ENCODE results near the gene KDM4C.

Gene KDM4C

DNA sequence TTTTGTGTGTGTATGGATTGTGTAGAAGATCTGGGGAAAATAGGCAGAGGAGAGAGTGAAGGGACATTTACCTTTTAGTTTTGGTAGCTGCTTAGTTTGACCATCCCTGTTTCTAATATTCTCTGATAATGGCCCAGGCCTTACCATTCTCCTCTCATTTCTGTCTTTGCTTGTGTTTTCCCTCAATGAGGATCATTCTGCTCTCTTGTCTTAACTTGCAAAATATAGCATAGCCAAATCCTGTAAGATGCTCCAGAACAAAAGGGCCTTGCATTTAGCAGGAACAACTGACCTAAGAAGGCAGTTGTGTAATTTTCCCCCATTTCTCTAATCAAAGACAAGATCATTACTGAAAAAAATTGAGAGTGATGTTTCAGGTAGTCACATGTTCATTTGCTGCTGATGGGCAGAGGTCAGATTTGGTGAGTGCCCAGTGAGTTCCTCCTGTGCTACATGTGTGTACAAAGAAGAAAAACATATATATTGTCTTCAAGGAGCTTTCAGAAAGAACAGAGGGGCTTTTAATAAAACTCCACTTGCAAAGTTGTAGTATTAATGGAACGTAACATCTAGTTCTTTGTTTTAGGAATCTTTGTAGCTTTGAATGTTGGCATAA, 139.5 kb downstream of the KDM4C start:
- no peak for DNase-seq (ENCODE audit: low spot score)
- TF ChIP-seq, protein P1, sequence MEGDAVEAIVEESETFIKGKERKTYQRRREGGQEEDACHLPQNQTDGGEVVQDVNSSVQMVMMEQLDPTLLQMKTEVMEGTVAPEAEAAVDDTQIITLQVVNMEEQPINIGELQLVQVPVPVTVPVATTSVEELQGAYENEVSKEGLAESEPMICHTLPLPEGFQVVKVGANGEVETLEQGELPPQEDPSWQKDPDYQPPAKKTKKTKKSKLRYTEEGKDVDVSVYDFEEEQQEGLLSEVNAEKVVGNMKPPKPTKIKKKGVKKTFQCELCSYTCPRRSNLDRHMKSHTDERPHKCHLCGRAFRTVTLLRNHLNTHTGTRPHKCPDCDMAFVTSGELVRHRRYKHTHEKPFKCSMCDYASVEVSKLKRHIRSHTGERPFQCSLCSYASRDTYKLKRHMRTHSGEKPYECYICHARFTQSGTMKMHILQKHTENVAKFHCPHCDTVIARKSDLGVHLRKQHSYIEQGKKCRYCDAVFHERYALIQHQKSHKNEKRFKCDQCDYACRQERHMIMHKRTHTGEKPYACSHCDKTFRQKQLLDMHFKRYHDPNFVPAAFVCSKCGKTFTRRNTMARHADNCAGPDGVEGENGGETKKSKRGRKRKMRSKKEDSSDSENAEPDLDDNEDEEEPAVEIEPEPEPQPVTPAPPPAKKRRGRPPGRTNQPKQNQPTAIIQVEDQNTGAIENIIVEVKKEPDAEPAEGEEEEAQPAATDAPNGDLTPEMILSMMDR (IDR thresholded peaks at IDR 0.05; ENCODE audit: extremely low read depth, missing control alignments): no peak

DNA sequence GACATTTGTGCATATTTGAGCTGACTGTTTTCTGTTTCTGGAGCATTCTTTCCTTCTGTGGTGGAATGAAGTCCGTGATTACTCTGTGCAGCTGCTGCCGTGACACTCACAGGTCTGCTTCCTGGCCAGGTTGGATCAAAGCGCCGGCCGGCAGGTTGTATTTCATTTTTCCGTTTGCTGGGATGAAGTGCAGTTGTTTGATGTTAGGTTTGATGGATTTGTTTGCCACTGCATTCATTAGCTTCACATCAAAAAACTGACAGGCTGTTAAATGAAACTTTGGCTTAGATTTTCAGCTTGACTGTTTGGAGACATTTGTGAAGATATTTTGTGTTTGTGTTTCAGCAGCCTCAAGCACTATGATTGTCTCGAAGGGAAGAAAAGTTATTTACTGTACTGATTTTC, 140.1 kb downstream of the KDM4C start:
- no peak for DNase-seq (ENCODE audit: low spot score)
- TF ChIP-seq, protein P1 (IDR thresholded peaks at IDR 0.05; ENCODE audit: extremely low read depth, missing control alignments): no peak

DNA sequence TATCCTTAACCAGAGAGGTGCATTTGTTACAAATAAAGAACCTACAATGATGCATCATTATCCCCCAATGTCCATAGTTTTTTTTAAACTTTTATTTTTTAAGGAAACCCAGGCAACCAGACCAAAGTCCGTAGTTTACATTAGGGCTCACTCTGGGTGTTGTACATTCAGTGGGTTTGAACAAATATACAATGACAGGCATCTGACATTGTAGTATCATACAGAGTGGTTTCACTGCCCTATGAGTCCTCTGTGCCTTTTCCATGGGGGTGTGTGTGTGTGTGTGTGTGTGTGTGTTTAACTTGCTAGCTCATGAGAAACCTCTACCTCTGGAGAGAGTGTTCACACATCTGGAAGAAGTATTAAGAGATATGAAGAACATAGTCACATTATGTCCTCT, 141.5 kb downstream of the KDM4C start:
- DNase-seq (ENCODE audit: low spot score): no peak
- TF ChIP-seq, protein P1 (IDR thresholded peaks at IDR 0.05; ENCODE audit: extremely low read depth, missing control alignments): no peak

- no peak for DNase-seq (ENCODE audit: low spot score)
- TF ChIP-seq, protein P1 (IDR thresholded peaks at IDR 0.05; ENCODE audit: extremely low read depth, missing control alignments): no peak
Observed at GRCh38 chr9:6900440-6900883, 142.7 kb downstream of the KDM4C start.

DNA sequence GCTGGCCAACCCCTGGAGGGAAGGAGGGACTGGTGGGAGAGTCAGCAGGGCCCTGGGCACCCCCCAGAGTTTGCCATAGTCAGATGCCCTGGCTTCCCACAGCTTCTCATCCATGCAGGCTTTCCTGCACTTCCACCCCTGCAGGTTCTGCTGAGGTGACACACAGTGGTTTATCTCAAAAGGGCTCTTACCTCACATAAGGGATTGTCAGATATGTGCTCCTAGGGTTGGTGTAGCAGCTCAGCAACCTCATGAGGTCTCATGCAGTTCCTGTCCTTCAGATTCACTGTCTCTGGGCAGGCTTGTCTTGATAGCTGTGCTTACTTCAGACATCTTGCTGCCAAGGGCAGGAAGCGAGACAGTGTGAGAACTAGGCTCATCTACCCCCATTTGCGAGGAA, 143.4 kb downstream of the KDM4C start:
- DNase-seq (ENCODE audit: low spot score): no peak
- TF ChIP-seq, protein P1 (IDR thresholded peaks at IDR 0.05; ENCODE audit: extremely low read depth, missing control alignments): no peak

GRCh38 chr9:6902423-6902822, 144.7 kb downstream of the KDM4C start:
- no peak for DNase-seq (ENCODE audit: low spot score)
- TF ChIP-seq, protein P1 (IDR thresholded peaks at IDR 0.05; ENCODE audit: extremely low read depth, missing control alignments): no peak

DNA sequence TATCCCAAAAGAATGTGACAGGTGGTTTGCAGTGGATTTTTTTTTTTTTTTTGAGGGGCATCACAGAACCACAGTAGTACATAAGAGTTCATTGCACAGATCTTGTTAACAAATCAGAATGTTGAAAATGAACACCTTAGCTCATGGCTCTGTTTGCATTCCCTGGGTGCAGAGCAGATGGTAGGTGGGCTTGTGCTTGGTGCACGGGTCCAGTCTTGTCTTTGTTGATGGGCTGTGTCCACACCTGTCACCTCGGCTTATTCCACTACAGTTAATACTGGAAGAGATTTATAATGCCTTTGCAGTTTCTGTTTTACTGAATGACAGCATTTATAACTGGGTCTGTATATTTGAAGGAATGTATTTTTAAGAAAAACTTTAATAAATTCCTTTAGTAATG, 146.6 kb downstream of the KDM4C start:
- TF ChIP-seq, protein P1 (IDR thresholded peaks at IDR 0.05; ENCODE audit: extremely low read depth, missing control alignments): no peak

More for the DNA sequence above, 146.6 kb downstream of the KDM4C start:
- DNase-seq (ENCODE audit: low spot score): no peak

Data from GM20000 (cell line).